CD4-positive, alpha-beta memory T cell (primary cell): ENCODE measurements around the gene SOX6. TPM values are rescaled to one million over a fixed set of nuclear protein-coding genes. Genes with fewer than 3 reads are reported as not detected.
"Not testable (repeated sequence)": the region's sequence is repeated elsewhere in the genome, so short reads cannot be mapped to it uniquely, and the experiment has no call there.

Experiments used
- CTCF ChIA-PET: fragments of 350-600 bp; sonication (Branson Sonifier 250); formaldehyde crosslinking; loops from one replicate; lab custom pipeline; 2021; ENCODE audit warnings: inconsistent platforms; ENCODE audit not compliant: partially characterized antibody; lab: Charles Lee
- POLR2A ChIA-PET: fragments of 350-600 bp; sonication (Branson Sonifier 250); formaldehyde crosslinking; loops from one replicate; lab custom pipeline; 2021; ENCODE audit not compliant: partially characterized antibody; lab: Charles Lee
- DNase-seq, 5 donors: peaks; one replicate each; pipeline versions ENCODE4 v3.0.0 to v3.0.0-alpha.2; 2020 to 2022; ENCODE audit warnings: mixed read lengths in 1 of 5
- H3K27ac ChIP-seq: one replicate; pipeline ENCODE4 v1.7.0; 2013; ENCODE audit warnings: low read depth, low read length
- H3K27me3 ChIP-seq: 2 replicates; pipeline ENCODE4 v1.7.0; 2013; ENCODE audit warnings: mild to moderate bottlenecking, low read length, moderate library complexity; ENCODE audit not compliant: insufficient read depth
- H3K36me3 ChIP-seq: 2 replicates; pipeline ENCODE4 v1.7.0; 2013; ENCODE audit warnings: mild to moderate bottlenecking, low read length, moderate library complexity; ENCODE audit not compliant: insufficient read depth
- H3K4me1 ChIP-seq: 2 replicates; pipeline ENCODE4 v1.7.0; 2013; ENCODE audit warnings: mild to moderate bottlenecking, low read length, moderate library complexity; ENCODE audit not compliant: insufficient read depth
- H3K4me3 ChIP-seq, 2 donors: one replicate each; pipeline ENCODE4 v1.7.0; 2013; ENCODE audit warnings: low read length in 2 of 2, mild to moderate bottlenecking in 1 of 2
- H3K9me3 ChIP-seq, 2 donors: one replicate each; pipeline ENCODE4 v1.7.0; 2013; ENCODE audit warnings: low read length in 2 of 2, control low read depth in 1 of 2; ENCODE audit not compliant: control insufficient read depth in 1 of 2
- H3K27ac Mint-ChIP-seq, 7 donors: one replicate each; pipeline ENCODE4 v1.8.0; 2020 to 2021; ENCODE audit warnings: mixed read lengths in 7 of 7, mild to moderate bottlenecking in 6 of 7, inconsistent platforms in 3 of 7, moderate library complexity in 3 of 7
- H3K27me3 Mint-ChIP-seq, 2 donors: one replicate each; pipeline ENCODE4 v1.8.0; 2020 to 2021; ENCODE audit warnings: mixed read lengths in 2 of 2
- H3K36me3 Mint-ChIP-seq, 2 donors: one replicate each; pipeline ENCODE4 v1.8.0; 2020 to 2021; ENCODE audit warnings: mixed read lengths in 2 of 2, inconsistent platforms in 1 of 2, mild to moderate bottlenecking in 1 of 2
- H3K4me1 Mint-ChIP-seq, 4 donors: one replicate each; pipeline ENCODE4 v1.8.0; 2020 to 2021; ENCODE audit warnings: mixed read lengths in 4 of 4, mild to moderate bottlenecking in 1 of 4
- H3K4me3 Mint-ChIP-seq, 8 donors: one replicate each; pipeline ENCODE4 v1.8.0; 2020 to 2021; ENCODE audit warnings: mixed read lengths in 8 of 8, mild to moderate bottlenecking in 7 of 8, moderate library complexity in 6 of 8, inconsistent platforms in 3 of 8
- H3K9me3 Mint-ChIP-seq, 8 donors: one replicate each; pipeline ENCODE4 v1.8.0; 2020 to 2021; ENCODE audit warnings: mixed read lengths in 8 of 8, mild to moderate bottlenecking in 5 of 8, inconsistent platforms in 3 of 8, moderate library complexity in 1 of 8
- intact Hi-C: fragments of 100-400 bp; cut with micrococcal nuclease; formaldehyde crosslinking; loops from one replicate; pipeline ENCODE4 v1.15.1; 2023
- polyA plus RNA-seq, 2 donors: library from polyadenylated mRNA; unstranded; fragments of 300-500 nt; fragmentation: Illumina TruSeq; gene quantifications; one replicate each; pipeline ENCODE4 v1.2.3, GENCODE V29; 2021
- total RNA-seq, 2 experiments: library from RNA; stranded (reverse); gene quantifications; one replicate each; pipeline ENCODE4 v1.2.3, GENCODE V29; 2021

SOX6 gene
- total and polyA plus RNA-seq, 4 experiments from 2014 or later = not detected

- intact Hi-C loops = no loop called here
- H3K27me3 Mint-ChIP-seq = peaks cover 0 to 2% of the 10 kb centered on the region in 2 donors
Measured at GRCh38 chr11:15923183-15923582, 433.2 kb downstream of the SOX6 start.

GRCh38 chr11:15922745-15923144 lies 433.6 kb downstream of the SOX6 start:
- H3K36me3 ChIP-seq, H3K36me3 Mint-ChIP-seq, H3K4me3 ChIP-seq, H3K27me3 ChIP-seq, intact Hi-C loops, H3K27ac ChIP-seq, H3K4me1 ChIP-seq, H3K27ac Mint-ChIP-seq, DNase-seq, H3K9me3 Mint-ChIP-seq, POLR2A ChIA-PET, H3K4me1 Mint-ChIP-seq, H3K4me3 Mint-ChIP-seq, H3K27me3 Mint-ChIP-seq, H3K9me3 ChIP-seq, CTCF ChIA-PET: not testable (repeated sequence)

More at GRCh38 chr11:15923183-15923582, 433.2 kb downstream of the SOX6 start:
- H3K27ac Mint-ChIP-seq = no peak overlapping the region
- H3K9me3 Mint-ChIP-seq = peaks cover 0 to 2% (median 0%) of the 10 kb centered on the region in 8 donors
- H3K4me1 Mint-ChIP-seq = no peaks in the 10 kb centered on the region
- ChIA-PET CTCF (no interaction called here), POLR2A (no interaction called here)
- Histone ChIP-seq H3K27me3 (no peaks in the 10 kb centered on the region), H3K4me1 (no peaks in the 10 kb centered on the region), H3K36me3 (no peaks in the 10 kb centered on the region), H3K27ac (no peak overlapping the region), H3K9me3 (no peaks in the 10 kb centered on the region), H3K4me3 (no peak overlapping the region)
- no peaks in the 10 kb centered on the region for H3K36me3 Mint-ChIP-seq
- H3K4me3 Mint-ChIP-seq = no peak overlapping the region
- no peak for DNase-seq

GRCh38 chr11:15920856-15921629 lies 435.3 kb downstream of the SOX6 start:
- Mint-ChIP-seq H3K4me1 (no peaks in the 10 kb centered on the region), H3K27ac (no peak overlapping the region), H3K27me3 (no peaks in the 10 kb centered on the region), H3K9me3 (peaks cover 0 to 2% (median 0%) of the 10 kb centered on the region in 8 donors), H3K36me3 (no peaks in the 10 kb centered on the region), H3K4me3 (no peak overlapping the region)
- Histone ChIP-seq H3K27ac (no peak overlapping the region), H3K9me3 (no peaks in the 10 kb centered on the region), H3K4me1 (no peaks in the 10 kb centered on the region), H3K36me3 (no peaks in the 10 kb centered on the region), H3K4me3 (no peak overlapping the region), H3K27me3 (no peaks in the 10 kb centered on the region)
- CTCF ChIA-PET = no interaction called here
- POLR2A ChIA-PET = no interaction called here
- intact Hi-C loops = no loop called here
- DNase-seq = no peak

GRCh38 chr11:15918674-15919073 lies 437.7 kb downstream of the SOX6 start:
- Mint-ChIP-seq H3K27ac (no peak overlapping the region), H3K9me3 (peaks cover 0 to 3% (median 0%) of the 10 kb centered on the region in 8 donors), H3K36me3 (no peaks in the 10 kb centered on the region), H3K4me3 (no peak overlapping the region), H3K27me3 (no peaks in the 10 kb centered on the region), H3K4me1 (no peaks in the 10 kb centered on the region)
- H3K9me3 ChIP-seq = no peaks in the 10 kb centered on the region
- no peaks in the 10 kb centered on the region for H3K27me3 ChIP-seq
- DNase-seq = no peak
- intact Hi-C loops = no loop called here
- no peak overlapping the region for H3K4me3 ChIP-seq
- H3K4me1 ChIP-seq = no peaks in the 10 kb centered on the region
- no peaks in the 10 kb centered on the region for H3K36me3 ChIP-seq
- CTCF ChIA-PET = no interaction called here
- POLR2A ChIA-PET = no interaction called here
- H3K27ac ChIP-seq = no peak overlapping the region

- Histone ChIP-seq H3K9me3 (no peaks in the 10 kb centered on the region), H3K4me3 (no peak overlapping the region), H3K36me3 (no peaks in the 10 kb centered on the region), H3K27ac (no peak overlapping the region), H3K27me3 (no peaks in the 10 kb centered on the region), H3K4me1 (no peaks in the 10 kb centered on the region)
- H3K36me3 Mint-ChIP-seq = no peaks in the 10 kb centered on the region
- H3K27ac Mint-ChIP-seq = no peak overlapping the region
- intact Hi-C loops = no loop called here
- ChIA-PET CTCF (no interaction called here), POLR2A (no interaction called here)
- DNase-seq = no peak
- no peaks in the 10 kb centered on the region for H3K27me3 Mint-ChIP-seq
- H3K4me1 Mint-ChIP-seq = no peaks in the 10 kb centered on the region
- H3K9me3 Mint-ChIP-seq = peaks cover 0 to 2% (median 0%) of the 10 kb centered on the region in 8 donors
- no peak overlapping the region for H3K4me3 Mint-ChIP-seq
Measured at GRCh38 chr11:15918212-15918611, 438.1 kb downstream of the SOX6 start.
